ENCODE data around the gene TRABD.
A peak's percentile ranks its signal among the peaks of the same experiment; 100 is the strongest.

DNA sequence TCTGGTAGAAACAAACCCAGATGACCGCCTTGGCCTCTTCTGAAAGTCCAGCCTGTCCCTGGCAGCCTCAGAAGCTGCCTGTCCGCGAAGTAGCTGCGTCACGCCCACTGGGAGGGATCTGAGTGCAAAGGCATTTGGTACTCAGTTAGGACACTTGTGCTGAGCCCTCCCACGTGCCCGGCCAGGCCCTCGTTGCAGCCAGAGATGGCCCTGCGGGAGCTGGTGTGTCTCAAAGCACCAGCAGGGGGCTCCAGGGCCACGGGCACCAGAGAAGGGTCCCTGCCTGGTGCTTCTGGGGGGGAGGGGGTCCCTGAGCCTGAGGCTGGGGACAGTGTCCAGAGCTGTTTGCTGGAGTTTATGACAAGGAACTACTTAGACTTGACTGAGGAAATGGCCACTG, 20.9 kb downstream of the TRABD start:
- TF ChIP-seq, protein P1, sequence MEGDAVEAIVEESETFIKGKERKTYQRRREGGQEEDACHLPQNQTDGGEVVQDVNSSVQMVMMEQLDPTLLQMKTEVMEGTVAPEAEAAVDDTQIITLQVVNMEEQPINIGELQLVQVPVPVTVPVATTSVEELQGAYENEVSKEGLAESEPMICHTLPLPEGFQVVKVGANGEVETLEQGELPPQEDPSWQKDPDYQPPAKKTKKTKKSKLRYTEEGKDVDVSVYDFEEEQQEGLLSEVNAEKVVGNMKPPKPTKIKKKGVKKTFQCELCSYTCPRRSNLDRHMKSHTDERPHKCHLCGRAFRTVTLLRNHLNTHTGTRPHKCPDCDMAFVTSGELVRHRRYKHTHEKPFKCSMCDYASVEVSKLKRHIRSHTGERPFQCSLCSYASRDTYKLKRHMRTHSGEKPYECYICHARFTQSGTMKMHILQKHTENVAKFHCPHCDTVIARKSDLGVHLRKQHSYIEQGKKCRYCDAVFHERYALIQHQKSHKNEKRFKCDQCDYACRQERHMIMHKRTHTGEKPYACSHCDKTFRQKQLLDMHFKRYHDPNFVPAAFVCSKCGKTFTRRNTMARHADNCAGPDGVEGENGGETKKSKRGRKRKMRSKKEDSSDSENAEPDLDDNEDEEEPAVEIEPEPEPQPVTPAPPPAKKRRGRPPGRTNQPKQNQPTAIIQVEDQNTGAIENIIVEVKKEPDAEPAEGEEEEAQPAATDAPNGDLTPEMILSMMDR (IDR thresholded peaks at IDR 0.05): peak; percentile 54
- TF ChIP-seq POLR2AphosphoS5 (IDR thresholded peaks at IDR 0.05; ENCODE audit: low read depth, low read length): no peak

All from SK-N-SH (cell line).